NCI-H1417 treated with DMSO at 0.1 percent for 48 hours (cell line): Measurements from ENCODE around the gene TMPRSS6.

Experiments used
- DNase-seq: peaks from one replicate; lab custom pipeline; 2025; lab: John Stamatoyannopoulos, UW

TMPRSS6 gene

DNA sequence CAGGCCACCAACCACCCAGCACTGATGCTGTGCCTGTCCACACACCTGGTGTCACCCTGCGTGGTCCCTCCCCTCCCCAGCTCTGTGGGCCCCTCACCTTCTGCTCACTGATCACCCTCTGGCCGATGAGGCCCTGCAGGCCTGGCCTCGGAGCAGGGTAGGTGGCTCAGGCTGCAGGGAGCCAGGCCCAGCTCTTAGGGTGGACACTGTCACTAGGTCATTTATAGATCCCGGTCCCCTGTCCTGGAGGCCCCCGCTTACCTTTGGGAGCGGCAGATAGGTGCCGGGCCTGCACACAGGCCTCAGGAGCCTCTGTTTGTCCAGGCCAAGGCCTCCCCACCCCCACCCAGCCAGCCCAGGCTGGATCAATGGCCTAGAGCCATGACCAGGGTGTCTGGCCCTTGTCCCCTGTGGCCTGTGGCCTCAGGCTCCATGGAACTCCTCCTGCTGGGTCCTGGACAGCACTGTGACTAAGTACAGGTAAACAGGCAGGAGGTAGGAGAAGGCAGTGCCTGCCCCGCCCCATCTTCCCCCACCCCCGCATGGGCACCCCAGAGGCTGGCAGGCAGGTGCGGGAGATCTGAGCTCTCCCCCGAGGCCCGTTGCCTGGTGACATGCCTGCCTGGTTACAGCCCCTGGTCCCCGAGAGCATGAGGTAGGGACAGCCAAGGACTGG is at the start of gene TMPRSS6:
Gene TMPRSS6, minus strand, starts transcription at position 472 of the 676 bp plus-strand sequence. CDS start 6,296 bp downstream, outside the sequence.
- DNase-seq: peak; percentile 8

DNA sequence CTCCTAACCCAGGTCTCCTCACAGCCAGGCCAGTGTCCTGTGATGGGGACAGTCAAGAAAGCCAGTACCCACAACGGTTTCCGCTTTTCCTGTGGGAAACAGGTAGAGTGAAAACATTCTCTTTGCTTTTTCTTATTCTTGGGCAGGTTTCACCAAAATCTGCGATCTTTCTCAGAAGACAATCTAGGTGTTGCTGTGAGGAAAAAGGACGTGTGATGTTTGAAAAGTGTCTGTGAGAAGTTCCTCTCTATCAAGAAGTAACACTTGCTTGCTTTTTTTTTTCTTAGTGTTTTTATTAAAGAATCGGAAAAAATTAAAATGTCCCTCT is 49.4 kb upstream of the TMPRSS6 start:
- DNase-seq: no peak

DNA sequence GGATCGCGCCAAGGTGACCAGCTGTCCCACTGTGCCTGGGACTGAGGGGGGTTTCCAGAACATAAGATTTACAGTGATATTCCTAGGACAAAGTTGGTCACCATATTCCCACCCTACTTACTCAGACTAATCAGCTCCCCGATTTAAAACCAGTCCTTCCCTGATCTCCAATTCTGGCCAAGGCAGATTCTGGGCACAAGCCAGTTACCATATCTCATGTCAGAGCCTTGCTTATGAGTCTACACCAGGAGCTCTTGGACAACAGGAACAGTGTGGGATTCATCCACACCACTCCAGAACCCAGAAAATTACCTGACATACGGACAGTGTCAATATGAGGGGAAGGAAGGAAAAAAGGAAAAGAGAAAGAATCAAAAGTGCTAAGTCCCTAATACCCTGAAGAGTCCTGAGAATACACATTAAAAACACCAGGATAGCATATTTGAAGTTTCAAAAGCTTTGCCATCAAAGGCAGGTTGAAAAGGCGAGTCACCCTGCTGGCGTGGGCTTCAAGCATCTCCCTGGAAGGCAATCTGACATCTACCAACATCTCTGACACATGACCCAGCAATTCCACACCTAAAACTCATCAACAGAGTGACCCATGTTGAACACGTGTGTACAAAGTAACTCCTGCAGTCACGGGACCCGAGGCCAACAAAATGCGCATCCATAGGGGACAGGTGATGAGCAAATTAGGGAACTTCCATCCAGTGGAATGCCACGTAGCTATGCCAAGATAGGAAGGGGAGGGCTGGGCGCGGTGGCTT is 48.2 kb upstream of the TMPRSS6 start:
- no peak for DNase-seq

DNA sequence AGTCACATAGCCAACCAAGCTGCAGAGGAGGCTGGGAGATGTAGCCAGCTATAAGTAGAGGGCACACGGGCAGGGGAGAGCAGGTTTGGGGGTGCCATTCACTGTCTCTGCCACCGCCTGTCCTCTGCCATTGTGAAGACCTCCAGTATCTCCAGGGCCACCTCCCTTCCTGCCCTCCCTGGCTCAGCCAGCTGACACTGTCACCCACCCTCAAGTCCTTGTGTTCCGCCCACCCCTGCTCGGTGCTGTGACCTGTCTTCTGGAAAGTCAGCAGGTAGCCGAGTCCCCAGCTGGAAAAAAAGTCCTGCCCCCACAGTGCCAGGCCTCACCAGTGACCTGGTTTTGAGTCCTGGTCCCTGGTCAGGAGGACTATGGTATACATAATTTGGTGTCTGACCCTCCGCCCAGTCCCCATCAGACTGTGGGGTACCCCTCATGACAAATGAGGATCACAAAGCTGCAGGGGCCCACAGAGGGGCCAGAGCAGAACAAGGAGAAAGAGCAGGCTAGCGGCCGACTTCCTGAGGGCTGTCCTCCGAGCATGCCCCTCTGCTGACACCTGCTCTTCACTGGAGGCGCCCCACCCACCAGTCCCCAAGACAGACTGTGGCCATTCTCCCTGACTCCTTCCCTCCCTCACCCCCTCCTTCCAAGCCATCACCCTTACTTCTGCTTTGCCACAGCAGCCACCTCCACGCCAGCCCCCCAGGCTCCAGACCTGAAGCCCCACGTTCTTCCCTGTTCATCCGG is 47.3 kb upstream of the TMPRSS6 start:
- DNase-seq: no peak

DNA sequence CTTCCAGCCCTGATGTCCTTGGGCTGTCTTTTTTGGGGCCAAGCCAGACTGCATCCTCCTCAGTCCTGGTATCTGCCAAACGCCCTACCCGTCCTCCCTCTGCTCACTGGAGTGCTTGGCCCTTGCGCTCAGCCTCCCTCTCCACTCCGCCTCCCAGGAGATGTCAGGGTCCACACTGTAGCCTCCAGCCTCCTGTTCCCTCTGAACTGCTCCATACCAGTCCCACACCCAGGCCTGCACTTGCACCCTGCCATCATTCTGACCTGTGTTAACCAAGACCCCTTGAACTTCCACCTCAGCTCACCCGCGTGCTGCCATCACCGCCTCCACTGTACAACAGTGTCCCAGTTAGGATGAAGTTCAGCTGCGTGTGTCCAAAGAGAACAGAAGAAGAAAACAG is 46.5 kb upstream of the TMPRSS6 start:
- no peak for DNase-seq

DNA sequence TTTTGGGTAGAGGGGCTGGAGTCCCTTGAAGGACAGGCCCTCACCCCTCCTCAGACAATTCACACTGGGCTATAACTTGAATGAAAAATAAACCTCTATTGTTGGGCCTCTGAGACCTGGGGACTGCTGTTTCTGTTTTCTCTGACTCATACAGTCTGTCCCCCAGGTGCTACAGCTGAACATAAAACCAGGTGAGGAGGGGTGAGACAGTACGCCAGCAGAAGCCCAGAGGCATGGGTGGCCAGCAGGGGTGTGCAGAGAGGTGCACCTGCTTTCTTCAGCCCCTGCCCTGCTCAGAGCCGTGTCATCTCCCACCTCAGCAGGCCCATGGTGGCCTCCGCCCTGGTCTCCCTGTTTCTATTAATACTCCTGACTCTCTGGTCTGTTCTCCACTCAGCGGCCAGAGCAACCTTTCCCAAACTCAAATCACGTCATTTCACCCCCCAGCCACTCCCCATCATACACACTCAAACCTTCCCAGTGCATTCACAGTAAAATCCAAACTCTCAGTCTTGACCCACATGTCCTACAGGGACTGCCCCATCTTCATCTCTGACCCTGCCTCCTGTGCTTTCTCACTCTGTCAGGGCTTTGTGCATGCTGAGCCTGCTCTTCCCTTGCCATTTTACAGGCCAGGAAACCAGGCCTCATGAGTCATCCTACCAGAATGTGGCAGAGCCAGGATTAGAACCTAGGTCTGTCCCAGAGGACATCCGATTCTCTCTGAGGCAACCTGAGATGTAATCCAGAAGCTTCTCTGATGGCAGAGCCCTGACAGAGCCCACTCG is 45.6 kb upstream of the TMPRSS6 start:
- no peak for DNase-seq

DNA sequence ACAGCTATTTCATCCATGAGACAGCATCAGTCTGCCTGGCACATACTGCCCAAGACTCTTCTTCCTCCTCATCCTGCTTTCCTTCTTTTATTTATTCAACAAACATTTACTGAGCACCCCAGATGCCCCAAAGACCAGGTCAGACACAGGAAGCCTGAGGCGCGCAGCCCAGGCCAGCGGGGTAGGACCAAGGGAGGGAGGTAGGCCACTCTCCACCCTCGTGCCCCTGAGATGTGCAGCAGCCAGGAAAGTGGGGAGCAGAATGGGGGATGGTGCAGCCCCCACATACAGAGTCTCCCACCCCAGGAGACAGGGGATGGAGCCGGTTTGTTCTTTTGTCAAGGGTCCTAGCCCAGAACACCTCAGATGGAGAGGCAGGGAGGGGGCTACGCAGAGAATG is 44.4 kb upstream of the TMPRSS6 start:
- DNase-seq: no peak

DNA sequence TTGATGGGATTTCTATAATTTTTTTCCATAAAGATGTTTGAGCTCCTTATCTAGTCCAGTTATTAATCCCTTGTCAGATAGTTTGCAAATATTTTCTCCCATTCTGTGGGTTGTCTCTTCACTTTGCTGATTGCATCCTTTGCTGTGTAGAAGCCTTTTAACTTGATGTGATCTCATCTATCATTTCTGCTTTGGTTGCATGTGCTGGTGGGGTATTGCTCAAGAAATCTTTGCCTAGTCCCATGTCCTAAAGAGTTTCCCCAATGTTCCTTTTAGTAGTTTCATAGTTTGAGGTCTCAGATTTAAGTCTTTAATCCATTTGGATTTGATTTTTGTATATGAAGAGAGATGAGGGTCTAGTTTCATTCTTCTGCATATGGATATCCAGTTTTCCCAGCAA is 41.9 kb upstream of the TMPRSS6 start:
- DNase-seq: no peak

DNA sequence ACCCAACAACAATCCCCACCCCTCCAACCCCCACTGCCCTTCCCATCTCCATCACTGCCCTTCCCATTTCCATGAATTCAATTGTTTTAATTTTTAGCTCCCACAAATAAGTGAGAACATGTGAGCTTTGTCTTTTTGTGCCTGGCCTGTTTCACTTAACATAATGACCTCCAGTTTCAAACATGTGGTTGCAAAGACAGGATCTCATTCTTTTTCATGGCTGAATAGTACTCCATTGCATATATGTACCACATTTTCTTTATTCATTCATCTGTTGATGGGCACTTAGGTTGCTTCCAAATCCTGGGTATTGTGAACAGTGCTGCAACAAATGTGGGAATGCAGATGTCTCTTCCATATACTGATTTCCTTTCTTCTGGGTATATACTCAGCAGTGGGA is 41.2 kb upstream of the TMPRSS6 start:
- no peak for DNase-seq

DNA sequence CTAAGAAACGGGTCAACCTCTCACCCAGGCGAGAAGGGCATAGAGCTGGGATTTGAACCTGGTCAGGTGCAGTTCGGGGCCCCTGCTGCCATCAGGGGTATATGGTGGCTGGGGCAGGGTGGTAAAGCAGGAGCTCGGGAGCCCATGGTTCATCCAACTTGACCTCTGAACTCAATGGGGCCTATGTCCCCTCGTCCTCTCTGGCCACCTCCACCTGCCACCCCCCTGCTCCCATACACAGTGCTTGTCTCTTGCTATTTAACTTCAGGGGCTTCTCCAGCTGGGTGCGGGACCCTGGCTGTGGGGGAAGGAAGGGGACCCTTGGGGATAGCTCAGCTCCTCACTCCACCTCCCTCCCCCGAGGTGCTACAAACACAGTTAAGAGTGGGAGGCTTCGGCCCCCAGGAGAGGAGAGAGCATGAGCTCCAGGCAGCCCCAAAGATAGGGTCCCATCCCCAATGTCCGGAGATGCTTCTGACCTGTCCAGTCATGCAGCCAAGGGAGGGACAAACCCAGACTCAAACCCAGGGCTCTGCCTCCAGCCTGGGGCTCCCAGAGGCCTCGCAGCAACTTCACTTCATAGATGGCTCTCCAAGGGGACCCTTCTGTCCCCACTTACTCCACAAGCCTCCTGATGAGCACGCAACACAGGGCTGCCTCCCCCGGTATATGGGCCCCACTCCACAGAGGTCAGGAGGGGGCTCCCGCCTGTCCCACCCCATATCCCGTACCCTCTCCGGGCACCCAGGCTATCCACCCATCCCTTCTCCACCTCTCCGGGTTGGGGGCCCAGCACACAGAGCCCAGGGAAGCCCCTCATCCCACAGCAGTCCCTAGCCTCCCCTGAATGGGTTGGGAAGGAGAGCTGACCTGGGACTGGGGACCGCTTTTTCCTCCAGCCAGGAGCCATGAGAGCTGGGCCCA is 39.5 kb upstream of the TMPRSS6 start:
- DNase-seq: no peak

DNA sequence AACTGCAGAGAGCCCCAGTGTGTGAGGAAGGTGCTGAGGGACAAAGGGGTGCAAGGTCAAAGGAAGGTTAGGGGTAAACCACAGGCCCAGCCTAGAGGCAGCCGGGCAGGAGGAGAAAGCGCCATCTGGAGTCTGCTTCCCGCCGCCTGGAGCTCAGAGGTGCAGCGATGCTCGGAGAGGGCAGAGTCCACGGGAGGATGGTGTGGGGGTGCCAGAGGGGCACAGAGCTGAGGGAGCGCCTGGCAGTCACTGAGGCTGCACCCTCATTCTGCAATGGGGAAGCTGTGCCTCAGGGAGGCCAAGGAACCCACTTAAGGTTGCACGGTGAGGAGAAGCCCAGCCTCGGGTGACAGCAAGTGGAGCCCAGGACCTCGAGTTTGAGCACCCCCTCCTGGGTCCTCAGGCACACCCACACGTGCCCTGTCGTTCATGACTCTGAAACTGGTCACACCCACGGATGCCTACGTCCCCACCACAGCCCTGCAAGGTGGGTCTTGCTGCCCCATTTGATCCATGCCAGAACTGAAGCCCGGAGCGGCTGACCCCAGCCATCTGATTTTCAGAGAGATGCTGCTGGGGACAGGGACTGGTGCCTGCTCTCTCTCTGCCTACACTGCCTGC is 38.6 kb upstream of the TMPRSS6 start:
- no peak for DNase-seq

DNA sequence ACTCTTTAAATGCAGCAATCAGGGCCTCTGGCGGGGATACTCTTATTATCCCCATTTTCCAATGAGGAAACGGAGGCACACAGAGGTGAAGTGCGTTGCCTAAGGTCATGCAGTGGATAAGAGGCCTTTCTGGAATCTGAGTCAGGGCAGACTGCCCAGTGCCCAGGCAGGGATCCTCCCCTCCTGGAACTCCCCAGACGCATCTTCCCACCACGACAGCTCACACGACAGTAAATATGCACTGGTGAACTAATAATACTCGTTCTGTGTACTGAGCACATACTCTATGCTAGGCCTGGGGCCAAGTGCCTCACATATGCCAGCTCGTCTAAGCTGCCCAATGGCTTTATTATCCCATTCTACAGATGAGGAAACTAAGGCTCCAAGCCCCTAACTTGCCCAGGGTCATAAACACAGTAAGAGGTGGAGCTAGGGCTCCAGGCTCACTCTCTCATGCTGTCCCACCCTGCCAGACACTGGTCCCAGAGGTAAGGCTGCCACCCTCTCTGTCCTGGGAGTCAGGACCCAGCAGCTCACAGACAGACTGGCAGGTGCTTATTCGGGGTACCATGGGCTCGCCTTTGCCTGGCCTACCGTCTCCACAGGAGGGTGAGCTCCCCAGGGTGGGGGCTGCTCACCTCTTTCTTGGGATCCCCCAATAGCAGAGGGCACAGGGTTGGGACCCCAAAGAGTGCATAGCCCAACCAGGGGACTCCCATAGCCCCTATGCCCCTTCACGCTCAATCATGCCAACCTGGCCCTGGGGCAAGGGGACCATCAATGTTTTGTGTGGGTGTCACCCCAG is 37.9 kb upstream of the TMPRSS6 start:
- no peak for DNase-seq

DNA sequence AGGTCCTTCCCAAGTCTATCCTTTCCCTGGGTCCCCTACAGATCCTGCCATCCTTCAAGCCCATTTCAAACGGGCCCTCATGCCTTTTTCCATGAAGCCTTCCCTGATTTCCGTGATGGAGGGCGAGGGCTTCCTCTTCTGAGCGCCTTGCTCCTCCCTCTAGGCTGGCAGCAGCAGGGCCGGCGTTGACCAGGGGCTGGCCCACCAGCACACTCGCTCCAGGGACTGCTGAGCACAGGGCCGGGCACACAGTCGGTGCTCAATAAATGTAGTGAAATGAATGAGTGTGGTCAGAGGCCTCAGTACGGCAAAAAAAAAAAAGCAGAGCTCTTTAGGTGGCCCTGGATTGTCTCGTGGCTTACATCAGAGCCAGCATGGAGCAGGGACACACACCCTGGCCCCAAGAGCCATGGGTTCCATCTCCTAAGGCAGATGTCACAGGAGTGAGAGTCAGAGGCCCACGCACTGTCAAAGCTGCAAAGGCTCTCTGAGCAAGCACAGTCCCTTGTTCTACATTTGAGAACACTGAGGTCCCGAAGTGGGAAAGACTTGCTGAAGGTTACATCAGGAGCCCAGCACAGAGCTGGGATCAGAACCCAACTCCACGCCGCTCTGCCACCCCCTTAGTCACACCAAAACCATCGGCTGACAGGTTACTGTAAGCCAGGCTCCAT is 37.1 kb upstream of the TMPRSS6 start:
- no peak for DNase-seq

DNA sequence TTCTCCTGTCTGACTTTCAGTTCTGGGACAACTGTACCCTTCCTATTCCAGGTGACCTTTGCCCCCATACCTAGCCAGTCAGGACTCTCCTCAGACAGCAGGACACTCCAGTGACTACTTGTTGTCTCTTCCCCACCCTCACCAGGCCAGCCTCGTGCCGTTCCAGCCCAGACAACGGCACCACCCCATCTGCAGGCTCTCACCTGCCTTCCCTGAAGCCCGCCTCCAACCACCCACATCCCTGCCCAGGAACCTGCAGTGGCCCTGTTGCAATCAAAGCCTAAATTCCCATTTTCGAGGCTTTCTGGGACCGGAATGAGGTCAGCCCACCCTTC is 36.5 kb upstream of the TMPRSS6 start:
- DNase-seq: no peak

DNA sequence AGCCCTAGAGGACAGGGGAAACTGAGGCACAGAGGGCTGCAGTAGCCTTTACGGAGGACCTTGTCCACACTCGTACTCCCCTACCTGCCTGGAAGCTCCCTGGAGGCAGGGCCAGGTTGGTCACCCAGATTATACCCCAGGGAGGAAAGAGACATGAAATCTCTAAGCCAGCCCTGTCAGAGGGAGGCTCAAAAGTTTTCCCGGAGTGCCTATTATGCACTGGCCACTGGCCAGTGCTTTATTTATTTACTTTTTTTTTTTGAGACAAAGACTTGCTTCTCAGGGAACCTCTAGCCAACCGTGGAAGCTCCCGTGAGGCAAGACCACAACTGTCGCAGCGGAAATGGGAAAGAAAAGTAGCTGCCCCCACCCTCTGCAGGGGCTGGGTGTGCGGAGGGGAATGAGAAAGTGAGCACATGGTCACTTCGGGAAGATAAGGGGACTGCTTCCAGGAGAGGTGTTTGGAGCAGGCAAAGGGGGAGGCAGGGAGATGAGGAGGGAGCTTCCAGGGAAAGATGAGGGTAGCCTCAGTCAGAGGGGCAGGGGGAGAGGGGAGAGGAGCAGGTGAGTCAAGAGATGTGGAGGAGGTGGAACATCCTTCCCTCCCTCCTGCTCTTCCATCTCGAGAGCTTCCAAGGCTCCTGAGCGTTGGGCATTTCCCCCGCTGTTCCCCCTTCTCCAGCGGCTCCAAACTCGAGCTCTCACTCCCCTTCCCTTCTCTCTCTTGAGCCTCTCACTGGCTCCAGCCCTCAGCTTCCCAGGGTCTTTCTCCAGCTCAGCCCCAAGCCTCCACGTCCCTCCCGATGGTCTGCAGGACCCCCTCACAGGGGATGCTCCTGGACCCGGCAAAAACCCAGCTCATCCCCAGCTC is 35.9 kb upstream of the TMPRSS6 start:
- DNase-seq: no peak

DNA sequence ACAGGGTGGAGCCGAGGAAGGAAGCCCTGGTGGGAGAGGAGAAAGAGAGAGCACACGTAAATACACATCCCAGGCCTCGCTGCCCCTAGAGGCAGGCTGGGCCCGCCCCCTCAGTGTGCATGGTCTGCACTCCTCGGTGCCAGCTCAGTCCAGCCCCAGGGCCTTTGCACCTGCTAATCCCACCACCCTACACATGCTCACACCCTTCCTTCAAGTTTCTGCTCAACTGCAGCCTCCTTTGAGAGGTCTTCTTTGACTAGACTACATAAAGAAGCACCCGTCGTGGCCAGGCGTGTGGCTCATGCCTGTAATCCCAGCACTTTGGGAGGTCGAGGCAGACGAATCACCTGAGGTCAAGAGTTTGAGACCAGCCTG is 34.7 kb upstream of the TMPRSS6 start:
- DNase-seq: no peak

DNA sequence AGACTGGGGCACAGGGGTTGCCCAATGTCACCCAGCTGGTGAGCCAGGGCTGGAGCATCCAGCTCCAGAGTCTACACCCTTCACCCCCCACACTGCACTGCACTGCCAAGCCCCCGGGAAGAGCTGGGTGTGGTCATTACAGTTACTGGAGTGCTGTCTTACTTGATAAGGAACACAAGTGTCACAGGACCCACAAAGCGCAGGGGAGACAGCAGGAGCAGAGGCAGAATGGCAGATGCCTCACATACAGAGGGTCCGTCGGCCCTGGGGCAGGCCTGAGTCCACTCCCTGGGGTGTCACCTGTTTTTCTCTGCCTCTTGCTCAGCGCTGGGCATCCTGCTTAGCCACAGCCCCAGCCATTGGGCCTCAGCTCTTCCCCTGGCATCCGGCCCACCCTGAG is 32.5 kb upstream of the TMPRSS6 start:
- no peak for DNase-seq

DNA sequence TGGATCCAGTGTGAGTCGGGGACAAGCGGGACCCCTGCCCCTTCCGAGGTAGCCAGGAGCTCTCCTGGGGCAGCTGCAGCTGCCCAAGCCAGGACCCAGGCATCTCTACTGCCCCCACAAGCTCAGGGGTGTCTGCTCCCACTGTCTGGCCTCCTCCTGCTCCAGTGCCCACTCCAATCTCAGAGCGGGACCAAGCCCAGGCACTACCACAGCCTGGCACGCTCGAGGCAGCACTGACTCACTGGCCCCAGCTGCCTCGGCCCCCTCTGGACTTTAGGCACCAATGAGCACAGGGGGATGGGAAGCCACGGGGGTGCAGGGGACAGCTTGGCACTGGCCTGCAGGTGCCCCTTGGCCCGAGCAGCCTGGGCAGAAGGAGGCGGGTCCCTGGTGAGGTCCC is 32.0 kb upstream of the TMPRSS6 start:
- DNase-seq: no peak
